Measurements from ENCODE around the gene RASSF3.

DNA sequence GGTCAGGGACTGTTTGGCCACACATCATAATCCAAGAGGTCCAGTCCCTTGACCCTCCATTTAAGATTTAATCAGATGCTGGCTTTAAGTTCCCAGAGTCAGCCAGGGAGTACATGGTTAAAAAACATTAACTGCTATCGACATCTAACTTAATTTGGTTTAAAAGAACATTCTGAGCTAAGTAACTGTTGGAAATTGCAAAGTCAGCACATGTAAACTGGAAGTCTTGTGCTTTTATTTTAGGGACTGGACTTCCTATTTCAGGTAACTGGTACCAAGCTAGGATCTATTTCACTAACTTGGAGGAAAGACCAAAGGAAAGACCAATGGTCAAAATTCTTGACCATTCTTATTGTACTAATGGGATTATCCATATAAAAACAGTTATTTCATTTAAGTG, 108.4 kb downstream of the RASSF3 start:
- TF ChIP-seq POLR2A (IDR thresholded peaks at IDR 0.05) (no peak), POLR2AphosphoS5 (IDR thresholded peaks at IDR 0.05) (no peak), EP300 (IDR thresholded peaks at IDR 0.05) (no peak)
- TF ChIP-seq, protein P1, sequence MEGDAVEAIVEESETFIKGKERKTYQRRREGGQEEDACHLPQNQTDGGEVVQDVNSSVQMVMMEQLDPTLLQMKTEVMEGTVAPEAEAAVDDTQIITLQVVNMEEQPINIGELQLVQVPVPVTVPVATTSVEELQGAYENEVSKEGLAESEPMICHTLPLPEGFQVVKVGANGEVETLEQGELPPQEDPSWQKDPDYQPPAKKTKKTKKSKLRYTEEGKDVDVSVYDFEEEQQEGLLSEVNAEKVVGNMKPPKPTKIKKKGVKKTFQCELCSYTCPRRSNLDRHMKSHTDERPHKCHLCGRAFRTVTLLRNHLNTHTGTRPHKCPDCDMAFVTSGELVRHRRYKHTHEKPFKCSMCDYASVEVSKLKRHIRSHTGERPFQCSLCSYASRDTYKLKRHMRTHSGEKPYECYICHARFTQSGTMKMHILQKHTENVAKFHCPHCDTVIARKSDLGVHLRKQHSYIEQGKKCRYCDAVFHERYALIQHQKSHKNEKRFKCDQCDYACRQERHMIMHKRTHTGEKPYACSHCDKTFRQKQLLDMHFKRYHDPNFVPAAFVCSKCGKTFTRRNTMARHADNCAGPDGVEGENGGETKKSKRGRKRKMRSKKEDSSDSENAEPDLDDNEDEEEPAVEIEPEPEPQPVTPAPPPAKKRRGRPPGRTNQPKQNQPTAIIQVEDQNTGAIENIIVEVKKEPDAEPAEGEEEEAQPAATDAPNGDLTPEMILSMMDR (IDR thresholded peaks at IDR 0.05): no peak

Measured in sigmoid colon (tissue), 4 donors.